HepG2 (cell line): ENCODE results near the gene ACSF3. TPM values are rescaled to one million over a fixed set of nuclear protein-coding genes. Genes with fewer than 3 reads are reported as not detected.

Source experiments
- BCL6 ChIP-seq: IDR thresholded peaks from 2 replicates; pipeline ENCODE4 v1.6.1; 2016; ENCODE audit warnings: missing genetic modification reagents, missing compliant biosample characterization
- FOSL1 ChIP-seq: sonication (generic); formaldehyde crosslinking; IDR thresholded peaks from 2 replicates; pipeline ENCODE4 v1.9.0; 2021; ENCODE audit warnings: missing genetic modification reagents, borderline replicate concordance
- GABPB1 ChIP-seq: IDR thresholded peaks from 2 replicates; pipeline ENCODE4 v1.6.1; 2016; ENCODE audit warnings: mild to moderate bottlenecking, missing genetic modification reagents, moderate library complexity, missing compliant biosample characterization
- HMGXB3 ChIP-seq: sonication (generic); formaldehyde crosslinking; IDR thresholded peaks from 2 replicates; pipeline ENCODE4 v1.4.0; 2020; ENCODE audit warnings: missing genetic modification reagents, borderline replicate concordance
- IKZF5 ChIP-seq: IDR thresholded peaks from 2 replicates; pipeline ENCODE4 v1.6.1; 2018; ENCODE audit warnings: missing genetic modification reagents, mild to moderate bottlenecking, missing compliant biosample characterization
- KDM5B ChIP-seq: sonication (generic); formaldehyde crosslinking; IDR thresholded peaks from 2 replicates; pipeline ENCODE4 v1.4.0; 2020; ENCODE audit warnings: missing genetic modification reagents, mild to moderate bottlenecking, borderline replicate concordance
- KLF11 ChIP-seq: IDR thresholded peaks from 2 replicates; pipeline ENCODE4 v1.6.1; 2016; ENCODE audit warnings: missing compliant biosample characterization
- NCOR1 ChIP-seq: fragments of 200-600 bp; sonication (generic); IDR thresholded peaks from 2 replicates; pipeline ENCODE4 v1.7.0; 2017; ENCODE audit warnings: antibody characterized with exemption, low read length, borderline replicate concordance
- SP2 ChIP-seq: sonication (generic); formaldehyde crosslinking; IDR thresholded peaks from 2 replicates; pipeline ENCODE4 v1.5.1; 2020; ENCODE audit warnings: mild to moderate bottlenecking, missing genetic modification reagents
- U2AF2 ChIP-seq: fragments of 200-400 bp; formaldehyde crosslinking; IDR thresholded peaks from 2 replicates; pipeline ENCODE4 v1.6.1; 2017; ENCODE audit warnings: low read depth, mild to moderate bottlenecking, low read length
- ZBTB42 ChIP-seq: sonication (generic); formaldehyde crosslinking; IDR thresholded peaks from 2 replicates; pipeline ENCODE4 v1.5.0; 2020; ENCODE audit warnings: mild to moderate bottlenecking, missing genetic modification reagents
- ZNF207 ChIP-seq: fragments of 450-650 bp; IDR thresholded peaks from 2 replicates; pipeline ENCODE4 v1.6.1; 2016; ENCODE audit warnings: antibody characterized with exemption, borderline replicate concordance
- ZNF337 ChIP-seq: sonication (generic); formaldehyde crosslinking; IDR thresholded peaks from 2 replicates; pipeline ENCODE4 v1.5.1; 2020; ENCODE audit warnings: missing genetic modification reagents, low read depth, mild to moderate bottlenecking, borderline replicate concordance
- ZNF367 ChIP-seq: sonication (generic); formaldehyde crosslinking; IDR thresholded peaks from 2 replicates; pipeline ENCODE4 v1.4.0; 2020; ENCODE audit warnings: missing genetic modification reagents, borderline replicate concordance
- ZNF629 ChIP-seq: sonication (generic); formaldehyde crosslinking; conservative IDR thresholded peaks from 2 replicates; pipeline ENCODE4 v1.5.0; 2020; ENCODE audit warnings: missing genetic modification reagents
- ZNF768 ChIP-seq: sonication (generic); formaldehyde crosslinking; IDR thresholded peaks from 2 replicates; pipeline ENCODE4 v1.4.0; 2020; ENCODE audit warnings: missing genetic modification reagents
- polyA plus RNA-seq, 8 experiments: library from polyadenylated mRNA; depleted of rRNA in 3 of 8; stranded (reverse) in 7 of 8; unstranded in 1 of 8; fragments of >200 nt; fragmentation: Illumina TruSeq in 4 of 8; extraction: Trizol in 4 of 8; gene quantifications; 2 replicates each; pipeline versions ENCODE4 v1.2.1 to v1.2.3, GENCODE V29; 2011 to 2016; ENCODE audit warnings: low read depth in 4 of 8, missing spikeins in 1 of 8, mixed read lengths in 1 of 8; ENCODE audit not compliant: insufficient read depth in 1 of 8
- total RNA-seq, 5 experiments: library from RNA; depleted of rRNA; stranded (reverse); fragments of >200 nt; fragmentation: Illumina TruSeq; extraction: Trizol; gene quantifications; 2 replicates each; pipeline ENCODE4 v1.2.3, GENCODE V29; 2016; ENCODE audit warnings: low read depth in 1 of 5
- TF ChIP-seq, protein P1 (sequence below): sonication (generic); formaldehyde crosslinking; IDR thresholded peaks from 2 replicates; pipeline ENCODE4 v1.5.0; 2020; ENCODE audit warnings: mild to moderate bottlenecking, missing genetic modification reagents, borderline replicate concordance
- TF ChIP-seq, protein P2 (sequence below): sonication (generic); formaldehyde crosslinking; IDR thresholded peaks from 2 replicates; pipeline ENCODE4 v1.5.0; 2020; ENCODE audit warnings: missing genetic modification reagents, mild to moderate bottlenecking, borderline replicate concordance

ACSF3 gene
- total and polyA plus RNA-seq, 2 of the 13 experiments (the other 11 are each of a cell fraction or from before 2014, with no cell fraction given), result 14.9 to 30.6 TPM

- TF ChIP-seq ZBTB42 (CRISPR knock-in tag) (no peak), IKZF5 (CRISPR knock-in tag) (no peak), GABPB1 (CRISPR knock-in tag) (0 out of 2 replicates have a peak, but pooled peaks have one; percentile 32), ZNF207 (no peak), ZNF337 (no peak), U2AF2 (no peak), ZNF629 (CRISPR knock-in tag) (no peak), KDM5B (CRISPR knock-in tag) (no peak), HMGXB3 (CRISPR knock-in tag) (no peak), ZNF367 (no peak), SP2 (CRISPR knock-in tag) (no peak), BCL6 (CRISPR knock-in tag) (no peak), FOSL1 (no peak), NCOR1 (no peak), KLF11 (CRISPR knock-in tag) (no peak), ZNF768 (CRISPR knock-in tag) (0 out of 2 replicates have a peak, but pooled peaks have one; percentile 7)
- TF ChIP-seq, protein P1, sequence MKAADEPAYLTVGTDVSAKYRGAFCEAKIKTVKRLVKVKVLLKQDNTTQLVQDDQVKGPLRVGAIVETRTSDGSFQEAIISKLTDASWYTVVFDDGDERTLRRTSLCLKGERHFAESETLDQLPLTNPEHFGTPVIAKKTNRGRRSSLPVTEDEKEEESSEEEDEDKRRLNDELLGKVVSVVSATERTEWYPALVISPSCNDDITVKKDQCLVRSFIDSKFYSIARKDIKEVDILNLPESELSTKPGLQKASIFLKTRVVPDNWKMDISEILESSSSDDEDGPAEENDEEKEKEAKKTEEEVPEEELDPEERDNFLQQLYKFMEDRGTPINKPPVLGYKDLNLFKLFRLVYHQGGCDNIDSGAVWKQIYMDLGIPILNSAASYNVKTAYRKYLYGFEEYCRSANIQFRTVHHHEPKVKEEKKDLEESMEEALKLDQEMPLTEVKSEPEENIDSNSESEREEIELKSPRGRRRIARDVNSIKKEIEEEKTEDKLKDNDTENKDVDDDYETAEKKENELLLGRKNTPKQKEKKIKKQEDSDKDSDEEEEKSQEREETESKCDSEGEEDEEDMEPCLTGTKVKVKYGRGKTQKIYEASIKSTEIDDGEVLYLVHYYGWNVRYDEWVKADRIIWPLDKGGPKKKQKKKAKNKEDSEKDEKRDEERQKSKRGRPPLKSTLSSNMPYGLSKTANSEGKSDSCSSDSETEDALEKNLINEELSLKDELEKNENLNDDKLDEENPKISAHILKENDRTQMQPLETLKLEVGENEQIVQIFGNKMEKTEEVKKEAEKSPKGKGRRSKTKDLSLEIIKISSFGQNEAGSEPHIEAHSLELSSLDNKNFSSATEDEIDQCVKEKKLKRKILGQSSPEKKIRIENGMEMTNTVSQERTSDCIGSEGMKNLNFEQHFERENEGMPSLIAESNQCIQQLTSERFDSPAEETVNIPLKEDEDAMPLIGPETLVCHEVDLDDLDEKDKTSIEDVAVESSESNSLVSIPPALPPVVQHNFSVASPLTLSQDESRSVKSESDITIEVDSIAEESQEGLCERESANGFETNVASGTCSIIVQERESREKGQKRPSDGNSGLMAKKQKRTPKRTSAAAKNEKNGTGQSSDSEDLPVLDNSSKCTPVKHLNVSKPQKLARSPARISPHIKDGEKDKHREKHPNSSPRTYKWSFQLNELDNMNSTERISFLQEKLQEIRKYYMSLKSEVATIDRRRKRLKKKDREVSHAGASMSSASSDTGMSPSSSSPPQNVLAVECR (CRISPR knock-in tag), result no peak
- TF ChIP-seq, protein P2, sequence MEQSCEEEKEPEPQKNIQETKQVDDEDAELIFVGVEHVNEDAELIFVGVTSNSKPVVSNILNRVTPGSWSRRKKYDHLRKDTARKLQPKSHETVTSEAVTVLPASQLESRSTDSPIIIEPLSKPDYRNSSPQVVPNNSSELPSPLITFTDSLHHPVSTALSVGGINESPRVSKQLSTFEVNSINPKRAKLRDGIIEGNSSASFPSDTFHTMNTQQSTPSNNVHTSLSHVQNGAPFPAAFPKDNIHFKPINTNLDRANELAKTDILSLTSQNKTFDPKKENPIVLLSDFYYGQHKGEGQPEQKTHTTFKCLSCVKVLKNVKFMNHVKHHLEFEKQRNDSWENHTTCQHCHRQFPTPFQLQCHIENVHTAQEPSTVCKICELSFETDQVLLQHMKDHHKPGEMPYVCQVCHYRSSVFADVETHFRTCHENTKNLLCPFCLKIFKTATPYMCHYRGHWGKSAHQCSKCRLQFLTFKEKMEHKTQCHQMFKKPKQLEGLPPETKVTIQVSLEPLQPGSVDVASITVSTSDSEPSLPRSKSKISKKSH (CRISPR knock-in tag), result no peak
Observed at GRCh38 chr16:89052890-89053724, 40.5 kb upstream of the ACSF3 start (continued).
